GM21447 (cell line): ENCODE data around the gene GCGR.
A peak's percentile ranks its signal among the peaks of the same experiment; 100 is the strongest.
"Not testable (repeated sequence)": the region's sequence is repeated elsewhere in the genome, so short reads cannot be mapped to it uniquely, and the experiment has no call there.

ENCODE experiments used
- ATAC-seq: cut with Tn5 transposase; IDR thresholded peaks from one replicate; pipeline ENCODE4 v1.9.1; 2021; ENCODE audit not compliant: unreplicated experiment

The GCGR gene

GRCh38 chr17:81831957-81832607, 28.1 kb downstream of the GCGR start:
- ATAC-seq: peak; percentile 18

GRCh38 chr17:81832608-81833159, 28.7 kb downstream of the GCGR start:
- peak; percentile 50 for ATAC-seq

DNA sequence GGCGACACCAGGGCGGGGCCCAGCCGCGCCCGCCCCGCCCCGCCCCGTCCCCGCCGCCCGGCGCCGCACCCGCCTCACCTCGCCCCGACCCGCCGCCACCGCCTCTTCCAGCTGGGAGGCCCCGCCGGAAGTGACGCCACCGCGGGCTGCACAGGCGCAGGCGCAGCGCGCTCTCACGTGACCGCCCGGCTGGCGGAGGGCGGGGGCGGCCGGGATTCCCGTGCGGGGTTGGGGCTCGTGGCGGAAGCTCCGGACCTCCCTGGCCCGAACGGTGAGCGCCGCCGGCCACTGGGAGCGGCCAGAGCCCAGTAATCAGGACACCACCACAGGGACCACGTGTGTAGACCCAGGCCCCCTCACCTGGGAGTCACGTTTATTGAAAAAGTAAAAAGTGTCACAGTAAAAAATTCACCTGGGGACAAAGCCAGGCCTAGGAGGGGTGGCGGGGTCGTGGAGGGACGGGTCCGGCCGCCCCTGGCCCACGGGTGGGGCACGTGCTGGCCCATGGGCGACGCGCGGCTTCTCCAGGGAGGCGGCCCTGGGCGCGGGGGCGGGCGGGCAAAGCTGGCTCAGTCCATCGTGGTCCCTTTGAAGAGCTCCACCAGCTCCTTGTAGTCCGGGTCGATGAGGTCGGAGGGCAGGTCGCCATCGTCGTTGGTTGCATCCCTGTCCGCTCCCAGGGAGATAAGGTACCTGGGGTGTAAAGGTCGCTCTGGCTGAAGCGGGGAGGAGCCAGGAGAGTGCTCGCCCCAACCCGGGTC, 29.4 kb downstream of the GCGR start, which contains the start of gene MCRIP1:
Gene MCRIP1 (minus strand): TSS at position 132 of the 761 bp plus-strand sequence. CDS start 8,785 bp downstream, outside the sequence.
- peak; percentile 59 for ATAC-seq

DNA sequence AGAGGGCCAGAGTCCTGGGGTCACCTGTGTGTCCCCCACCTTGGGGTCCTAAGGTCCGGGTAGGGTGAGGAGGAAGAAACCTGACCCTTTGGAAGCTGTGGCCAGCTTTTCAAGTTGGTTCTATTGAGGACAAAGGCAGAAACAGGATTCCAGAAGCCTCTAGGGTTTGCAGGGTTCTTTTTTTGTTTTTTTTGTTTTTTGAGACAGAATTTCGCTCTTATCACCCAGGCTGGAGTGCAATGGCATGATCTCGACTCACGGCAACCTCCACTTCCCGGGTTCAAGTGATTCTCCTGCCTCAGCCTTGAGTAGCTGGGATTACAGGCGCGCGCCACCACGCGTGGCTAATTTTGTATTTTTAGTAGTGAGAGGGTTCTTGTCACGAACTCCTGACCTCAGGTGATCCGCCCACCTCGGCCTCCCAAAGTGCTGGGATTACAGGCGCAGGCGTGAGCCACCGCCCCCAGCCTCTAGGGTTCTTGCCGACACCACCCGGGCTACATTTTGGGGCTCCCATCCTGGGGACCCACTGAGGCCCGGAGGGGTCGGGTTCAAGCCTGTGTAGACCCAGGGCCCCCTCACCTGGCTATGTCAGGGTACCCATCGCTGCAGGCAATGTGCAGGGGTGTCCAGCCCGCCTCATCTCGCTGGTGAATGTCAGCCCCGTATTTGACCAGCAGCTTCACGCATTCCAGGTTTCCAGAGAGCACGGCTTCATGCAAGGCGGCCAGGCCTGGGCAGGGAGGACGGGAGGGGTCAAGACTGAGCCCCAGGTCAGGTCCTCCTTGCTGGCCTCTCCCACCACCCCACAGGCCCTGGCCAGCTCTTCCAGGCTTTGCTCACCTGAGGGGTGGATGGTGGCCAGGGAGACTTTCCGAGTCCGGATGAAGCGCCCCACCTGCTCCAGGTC, 30.2 kb downstream of the GCGR start:
- ATAC-seq: no peak

- no peak for ATAC-seq
Observed at GRCh38 chr17:81834831-81835267, 30.9 kb downstream of the GCGR start, which contains the start of gene PPP1R27. PPP1R27 (minus strand) TSS chr17:81835050; CDS start chr17:81834953, 97 bp downstream.

GRCh38 chr17:81837641-81838040, 33.7 kb downstream of the GCGR start:
- no peak for ATAC-seq

GRCh38 chr17:81838753-81839255, 34.9 kb downstream of the GCGR start:
- ATAC-seq: no peak

DNA sequence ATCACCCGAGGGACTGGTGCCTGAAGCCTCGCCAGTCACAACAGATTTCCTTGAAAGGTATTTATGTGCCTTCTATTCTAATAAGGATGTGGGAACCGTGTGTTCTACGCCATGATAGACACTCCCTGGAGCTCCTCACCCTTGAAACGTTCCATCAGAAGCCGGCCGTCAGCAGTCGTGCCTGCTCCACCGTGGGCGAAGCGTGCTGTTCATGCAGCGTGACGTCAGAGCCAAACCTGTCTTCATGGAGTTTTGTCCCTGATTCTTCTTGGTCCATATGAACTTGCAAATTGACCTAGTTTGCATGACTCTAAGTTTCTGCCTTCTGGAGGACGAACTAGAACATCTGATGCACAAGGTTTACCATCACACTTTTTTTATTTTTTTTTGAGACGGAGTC, 35.4 kb downstream of the GCGR start:
- ATAC-seq: no peak

DNA sequence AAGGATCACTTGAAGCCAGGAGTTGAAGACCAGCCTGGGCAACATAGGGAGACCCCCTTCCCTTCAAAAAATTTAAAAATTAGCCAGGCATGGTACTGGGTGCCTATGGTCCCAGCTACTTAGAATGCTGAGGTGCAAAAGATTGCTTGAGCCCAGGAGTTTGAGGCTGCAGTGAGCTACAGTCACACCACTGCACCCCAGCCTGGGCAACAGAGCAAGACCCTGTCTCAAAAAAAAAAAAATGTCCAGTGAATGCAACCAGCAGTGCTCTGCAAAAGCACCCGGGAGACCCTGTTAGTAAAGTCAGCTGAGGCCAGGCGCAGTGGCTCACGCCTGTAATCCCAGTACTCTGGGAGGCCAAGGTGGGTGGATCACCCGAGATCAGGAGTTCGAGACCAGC, 36.1 kb downstream of the GCGR start:
- ATAC-seq: not testable (repeated sequence)

DNA sequence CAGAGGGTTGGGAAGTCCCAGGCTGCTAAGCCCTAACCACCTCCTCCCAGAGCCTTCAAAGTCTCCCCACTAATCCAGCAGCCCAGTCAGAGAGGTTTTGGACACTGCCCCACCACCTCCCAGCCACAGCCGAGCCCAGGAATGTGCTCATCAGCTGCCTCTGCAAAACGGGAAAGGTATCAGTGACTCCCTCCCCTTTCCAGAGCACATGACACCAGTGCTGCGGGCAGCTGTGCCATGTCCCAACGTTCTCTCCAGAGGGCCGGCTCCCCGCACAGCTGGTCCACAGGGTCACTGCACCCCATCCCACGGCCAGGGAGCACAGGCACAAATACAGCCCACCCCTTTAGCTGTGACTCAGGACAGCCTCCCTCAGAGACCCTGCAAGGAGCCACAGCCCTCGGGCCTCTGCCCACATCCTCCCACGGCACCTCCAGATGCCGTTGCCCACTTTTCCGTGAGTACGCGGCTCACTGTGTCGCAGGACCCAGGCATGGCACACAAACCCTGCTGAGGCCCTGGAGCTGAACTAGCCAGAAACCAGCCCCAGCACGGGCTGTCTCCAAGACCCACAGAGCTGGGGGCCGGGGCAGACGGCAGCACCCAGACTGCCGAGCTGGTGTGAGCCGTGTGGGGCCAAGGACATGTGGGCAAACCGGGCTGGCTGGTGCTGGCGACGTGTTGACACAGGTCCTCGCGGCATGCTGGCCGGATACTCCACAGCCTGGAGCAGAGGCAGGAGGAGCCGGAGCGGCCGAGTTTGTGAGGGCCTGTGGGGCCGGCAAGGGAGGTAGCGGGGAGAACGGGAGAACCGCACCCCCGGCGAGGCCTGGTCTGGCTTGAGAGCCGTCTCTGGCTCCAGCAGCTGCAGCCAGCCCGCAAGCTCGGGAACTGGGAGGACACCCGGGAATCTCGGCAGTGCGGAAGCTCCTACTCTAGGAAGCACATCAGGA, 37.2 kb downstream of the GCGR start:
- ATAC-seq: no peak

DNA sequence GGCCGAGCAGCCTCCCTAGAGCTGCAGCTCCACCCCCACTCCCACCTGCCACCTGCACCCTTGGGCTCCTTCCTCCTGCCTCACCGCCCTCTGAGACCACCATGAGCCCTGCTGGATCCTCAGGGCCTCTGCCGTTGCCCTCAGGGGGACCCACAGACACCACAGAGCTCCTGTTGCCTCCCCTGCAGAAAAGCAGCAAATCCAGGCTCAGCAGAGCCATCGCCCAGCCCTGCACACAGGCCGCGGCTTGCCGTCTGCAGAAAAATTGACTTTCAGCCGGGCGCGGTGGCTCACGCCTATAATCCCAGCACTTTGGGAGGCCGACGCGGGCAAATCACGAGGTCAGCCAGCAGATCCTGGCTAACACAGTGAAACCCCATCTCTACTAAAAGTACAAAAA, 37.9 kb downstream of the GCGR start:
- no peak for ATAC-seq

- no peak for ATAC-seq
Observed at GRCh38 chr17:81842378-81842724, 38.4 kb downstream of the GCGR start.

DNA sequence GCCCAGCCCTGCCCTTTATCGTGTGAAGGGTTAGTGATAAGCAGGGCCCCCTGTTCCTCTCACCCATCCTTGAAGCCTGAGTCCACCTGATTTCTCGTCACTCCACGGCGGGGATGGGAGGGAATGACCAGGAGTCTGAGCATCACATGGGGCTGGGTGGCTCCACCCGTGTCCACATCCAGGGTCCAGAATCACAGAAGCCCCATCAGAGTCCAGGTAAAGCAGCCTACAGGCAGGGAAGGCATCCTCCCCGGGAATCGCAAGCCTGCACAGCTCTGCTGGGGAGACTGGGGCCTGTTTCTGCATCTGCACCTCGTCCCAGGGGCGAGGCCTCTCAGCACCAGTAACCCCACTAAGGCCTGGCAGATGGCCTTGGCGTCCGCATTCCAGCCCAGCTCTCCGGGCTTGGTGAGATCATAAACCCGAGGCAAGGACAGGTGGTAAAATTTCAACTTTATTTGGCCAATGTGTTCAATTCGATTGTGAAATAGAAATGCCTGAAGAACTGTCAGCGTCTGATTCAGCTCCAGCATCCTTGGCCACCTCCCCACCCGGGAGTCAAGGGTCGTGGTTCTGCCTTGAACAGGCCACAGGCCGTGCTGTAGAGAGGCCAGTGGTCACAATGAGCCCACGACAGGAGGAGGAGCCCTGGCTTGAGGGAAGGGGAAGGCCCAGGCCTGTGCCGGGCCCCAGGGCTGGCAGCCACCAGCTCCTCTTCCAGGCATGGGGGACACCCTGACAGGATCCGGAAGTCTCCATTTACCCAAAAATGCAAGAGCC, 39.0 kb downstream of the GCGR start:
- no peak for ATAC-seq

- no peak for ATAC-seq
Observed at GRCh38 chr17:81843713-81844326, 39.9 kb downstream of the GCGR start.

DNA sequence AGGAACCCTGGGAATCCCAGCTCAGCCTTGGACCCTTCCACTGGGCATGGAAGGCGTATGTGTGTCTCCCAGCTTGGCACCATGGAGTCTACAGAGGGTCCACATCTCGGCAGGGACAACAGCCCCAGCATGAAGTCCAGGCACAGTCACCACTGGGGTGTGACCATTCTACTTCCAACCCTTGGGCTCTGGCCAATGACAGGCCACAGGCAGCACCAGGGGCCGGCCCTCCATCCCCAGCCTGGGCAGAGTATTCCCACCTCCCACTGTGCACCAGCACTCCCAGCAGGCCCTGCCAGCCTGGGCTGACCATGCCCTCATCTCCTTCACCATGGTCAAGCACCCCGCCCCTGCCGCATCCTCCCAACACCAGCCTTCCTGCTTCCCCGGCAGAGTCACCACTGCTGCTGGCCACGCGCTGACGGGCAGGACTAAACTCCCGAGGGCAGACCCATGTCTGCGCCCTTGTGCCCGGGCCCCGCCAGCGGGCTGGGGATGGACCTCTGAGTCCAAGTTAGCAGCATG, 40.4 kb downstream of the GCGR start:
- ATAC-seq: no peak

DNA sequence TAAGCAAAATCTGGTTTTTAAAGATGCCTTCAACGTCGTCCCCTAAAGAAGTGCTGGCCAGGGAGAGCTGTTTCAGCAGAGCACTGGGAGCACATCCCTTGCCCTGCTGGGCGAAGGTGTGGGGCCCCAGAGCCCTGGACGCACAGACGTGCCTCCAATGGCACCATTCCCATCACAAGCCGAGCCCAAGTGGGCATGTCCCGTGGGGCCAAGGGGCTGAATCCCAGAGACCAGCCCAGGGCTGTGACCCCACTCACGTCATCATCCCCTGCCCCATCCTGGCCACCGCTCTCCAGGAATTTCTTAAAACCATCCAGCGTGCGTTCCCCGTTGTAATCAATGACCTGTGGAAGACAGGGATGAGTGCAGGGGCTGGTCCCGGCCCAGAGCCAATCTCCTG, 40.9 kb downstream of the GCGR start:
- ATAC-seq: no peak

DNA sequence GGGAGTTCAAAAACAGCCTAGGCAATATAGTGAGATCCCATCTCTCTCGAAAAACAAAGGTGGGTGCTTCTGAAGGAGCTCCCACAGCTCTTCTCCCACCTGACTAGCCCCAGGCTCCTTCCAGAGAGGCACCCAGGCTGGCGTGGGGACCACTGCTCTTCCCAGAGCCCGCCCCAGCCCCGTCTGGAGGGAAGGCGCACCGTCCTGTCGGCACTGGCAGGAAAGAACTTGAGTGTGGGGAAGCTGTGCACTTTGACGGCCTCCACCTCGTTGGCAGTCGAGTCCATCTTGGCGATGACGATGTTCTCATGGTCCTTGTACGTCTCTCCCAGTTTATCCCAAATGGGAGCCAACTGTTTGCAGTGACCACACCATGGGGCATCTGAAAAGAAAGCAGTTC, 41.4 kb downstream of the GCGR start:
- no peak for ATAC-seq
